Measurements from ENCODE around the gene PXK.

DNA sequence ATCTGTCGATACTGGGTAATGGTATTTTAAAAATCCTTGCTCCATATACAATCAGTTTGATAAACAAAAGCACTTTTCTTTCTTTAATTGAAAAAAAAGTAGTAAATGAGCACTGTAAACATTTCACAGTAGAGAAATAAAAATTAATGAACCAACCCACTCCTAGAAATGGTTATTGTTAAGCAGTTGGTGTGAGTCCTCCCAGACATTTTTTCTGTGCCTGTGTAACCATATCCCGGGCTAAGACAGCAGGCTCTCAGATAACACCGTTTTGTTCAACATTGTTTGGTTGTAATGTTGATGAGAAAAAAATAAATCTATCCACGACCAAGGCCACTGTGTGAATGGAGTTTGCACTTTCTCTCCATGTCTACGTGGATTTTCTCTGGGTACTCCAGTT is 42.6 kb downstream of the PXK start:
- TF ChIP-seq YY1 (IDR thresholded peaks at IDR 0.05; ENCODE audit: insufficient read depth, insufficient read length) (no peak), SUZ12 (IDR thresholded peaks at IDR 0.05; ENCODE audit: extremely low read depth, insufficient read depth, insufficient read length) (no peak), ZNF274 (IDR thresholded peaks at IDR 0.05; ENCODE audit: low read depth, low read length) (no peak)
